Brain microvascular endothelial cell (primary cell): ENCODE results near the gene OR51B4.
"Not testable (repeated sequence)": the region's sequence is repeated elsewhere in the genome, so short reads cannot be mapped to it uniquely, and the experiment has no call there.

Experiments
- DNase-seq: peaks from one replicate; pipeline ENCODE4 v3.0.0-alpha.2; 2020
- H3K27ac ChIP-seq: fragments of 250-450 bp; sonication (Bioruptor Pico); 2 replicates; pipeline ENCODE4 v1.5.1; 2020; ENCODE audit warnings: mild to moderate bottlenecking, moderate library complexity
- H3K27me3 ChIP-seq: fragments of 250-450 bp; sonication (Bioruptor Pico); replicated peaks from 2 replicates; pipeline ENCODE4 v1.5.1; 2020; ENCODE audit warnings: mild to moderate bottlenecking
- H3K36me3 ChIP-seq: fragments of 250-450 bp; sonication (Bioruptor Pico); replicated peaks from 2 replicates; pipeline ENCODE4 v1.5.1; 2020; ENCODE audit warnings: mild to moderate bottlenecking
- H3K4me3 ChIP-seq: 2 replicates; pipeline ENCODE4 v1.5.1; 2011; ENCODE audit warnings: low read depth, mild to moderate bottlenecking, control low read depth, low read length, moderate library complexity
- CTCF ChIP-seq: IDR thresholded peaks from 2 replicates; pipeline ENCODE4 v1.5.1; 2011; ENCODE audit warnings: low read depth, mild to moderate bottlenecking, moderate library complexity, low read length, control low read depth, inconsistent platforms; ENCODE audit errors: missing control alignments
- in situ Hi-C: cut with HindIII; loops from 2 replicates; pipeline ENCODE4 v1.10.0; 2017; ENCODE audit warnings: low sequenced_read_pairs, low pct_ligation_motif_present

Gene OR51B4

DNA sequence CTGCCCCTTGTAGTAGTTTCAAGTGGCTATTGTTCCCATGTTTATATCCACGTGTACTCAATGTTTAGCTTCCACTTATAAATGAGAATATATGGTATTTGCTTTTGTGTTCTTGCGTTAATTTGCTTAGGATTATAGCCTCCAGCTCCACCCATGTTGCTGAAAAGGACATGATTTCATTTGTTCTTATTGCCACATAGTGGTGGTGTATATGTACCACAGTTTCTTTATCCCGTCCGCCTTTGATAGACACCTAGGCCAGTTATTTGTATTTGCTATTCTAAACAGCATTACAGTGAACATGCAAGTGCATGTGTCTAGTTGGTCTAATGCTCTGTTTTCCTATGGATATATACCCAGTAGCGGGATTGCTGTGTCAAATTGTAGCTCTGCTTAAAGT lies 15.5 kb upstream of the OR51B4 start:
- in situ Hi-C loops: no loop called here
- no peak for TF ChIP-seq CTCF
- Histone ChIP-seq H3K27ac (no peak overlapping the region), H3K27me3 (no peaks in the 10 kb centered on the region), H3K4me3 (no peak overlapping the region), H3K36me3 (no peaks in the 10 kb centered on the region)
- DNase-seq: no peak

DNA sequence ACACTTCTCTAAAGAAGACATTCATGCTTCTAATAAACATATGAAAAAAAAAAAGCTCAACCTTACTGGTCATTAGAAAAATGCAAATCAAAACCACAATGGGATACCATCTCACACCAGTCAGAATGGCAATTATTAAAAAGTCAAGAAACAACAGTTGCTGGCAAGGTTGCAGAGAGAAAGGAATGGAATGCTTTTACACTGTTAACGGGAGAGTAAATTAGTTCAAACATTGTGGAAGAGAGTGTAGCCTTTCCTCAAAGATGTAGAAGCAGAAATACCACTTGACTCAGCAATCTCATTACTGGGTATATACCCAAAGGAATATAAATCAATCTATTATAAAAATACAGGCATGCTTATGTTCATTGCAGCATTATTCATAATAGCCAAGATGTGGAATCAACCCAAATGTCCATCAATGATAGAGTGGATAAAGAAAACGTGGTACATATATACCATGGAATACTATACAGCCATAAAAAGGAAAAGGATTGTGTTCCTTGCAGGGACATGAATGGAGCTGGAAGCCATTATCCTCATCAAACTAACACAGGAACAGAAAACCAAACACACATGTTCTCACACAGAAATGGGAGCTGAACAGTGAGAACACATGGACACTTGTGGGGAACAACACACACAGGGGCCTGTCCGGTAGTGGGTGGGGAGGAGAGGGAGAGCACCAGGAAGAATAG lies 11.7 kb upstream of the OR51B4 start:
- in situ Hi-C loops: not testable (repeated sequence)

DNA sequence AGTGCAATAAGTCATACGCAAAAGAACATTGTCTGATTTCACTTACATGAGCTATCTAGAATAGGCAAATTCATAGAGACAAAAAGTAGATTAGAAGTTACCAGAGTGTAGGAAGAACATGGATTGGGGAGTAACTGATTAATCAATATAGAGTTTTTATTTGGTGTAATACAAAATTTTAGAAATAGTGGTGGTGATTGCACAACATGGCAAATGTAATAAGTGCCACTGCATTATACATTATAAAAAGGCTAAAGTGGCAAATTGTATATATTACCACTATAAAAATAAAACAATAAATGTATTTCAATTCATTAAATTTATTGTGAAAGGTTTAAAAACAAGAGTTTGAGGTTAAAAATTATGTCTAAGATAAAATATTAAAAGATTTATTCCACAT lies 8.7 kb upstream of the OR51B4 start:
- no peak overlapping the region for H3K27ac ChIP-seq
- in situ Hi-C loops: no loop called here
- no peak overlapping the region for H3K4me3 ChIP-seq
- no peaks in the 10 kb centered on the region for H3K36me3 ChIP-seq
- no peak for DNase-seq
- H3K27me3 ChIP-seq: no peaks in the 10 kb centered on the region
- no peak for TF ChIP-seq CTCF

More for the DNA sequence above, 11.7 kb upstream of the OR51B4 start:
- H3K36me3 ChIP-seq, H3K27me3 ChIP-seq, H3K4me3 ChIP-seq, DNase-seq, H3K27ac ChIP-seq: not testable (repeated sequence)

DNA sequence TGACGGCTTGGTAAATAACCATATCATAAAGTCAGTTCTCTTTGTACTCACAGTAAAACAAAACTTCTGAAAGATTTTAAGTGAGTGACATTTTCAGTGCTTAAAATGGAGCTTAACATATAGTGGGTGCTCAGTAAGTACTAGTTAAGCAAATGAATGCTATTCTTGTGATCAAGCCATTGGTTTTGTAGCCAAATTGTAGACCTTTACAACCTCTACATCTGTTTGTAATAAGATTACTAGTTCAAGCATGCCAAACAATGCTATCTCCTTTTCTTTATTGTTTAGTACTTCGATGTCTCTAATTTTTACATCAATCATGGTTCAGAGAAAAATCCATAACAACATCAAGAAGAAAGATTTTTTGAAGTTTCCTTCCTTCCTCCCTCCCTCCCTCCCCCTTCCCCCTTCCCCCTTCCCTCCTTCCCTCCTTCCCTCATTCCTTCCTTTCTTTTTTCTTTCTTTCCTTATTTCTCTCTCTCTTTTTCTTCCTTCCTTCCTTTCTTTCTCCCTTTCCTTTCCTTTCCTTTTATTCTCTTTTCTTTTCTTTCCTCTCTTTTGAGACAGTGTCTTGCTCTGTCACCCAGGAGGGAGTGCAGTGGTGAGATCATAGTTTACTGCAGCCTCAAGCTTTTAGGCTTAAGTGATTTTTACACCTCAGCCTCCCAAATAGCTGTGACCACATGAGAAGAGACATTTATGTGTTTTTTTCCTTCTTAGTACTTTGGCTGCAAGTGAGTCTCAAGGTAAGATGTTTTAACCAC lies 5.7 kb upstream of the OR51B4 start:
- no peaks in the 10 kb centered on the region for H3K36me3 ChIP-seq
- H3K27me3 ChIP-seq: no peaks in the 10 kb centered on the region
- no peak for DNase-seq
- no peak overlapping the region for H3K27ac ChIP-seq
- no peak for TF ChIP-seq CTCF
- in situ Hi-C loops: no loop called here
- no peak overlapping the region for H3K4me3 ChIP-seq

GRCh38 chr11:5304046-5304445 lies 2.3 kb upstream of the OR51B4 start:
- peak; percentile 24 for DNase-seq
- in situ Hi-C loops: no loop called here
- no peak overlapping the region for H3K27ac ChIP-seq
- H3K36me3 ChIP-seq: no peaks in the 10 kb centered on the region
- TF ChIP-seq CTCF: no peak
- H3K27me3 ChIP-seq: no peaks in the 10 kb centered on the region
- H3K4me3 ChIP-seq: no peak overlapping the region

- H3K27ac ChIP-seq: no peak overlapping the region
- no peak overlapping the region for H3K4me3 ChIP-seq
- H3K36me3 ChIP-seq: no peaks in the 10 kb centered on the region
- TF ChIP-seq CTCF: no peak
- DNase-seq: no peak
- in situ Hi-C loops: no loop called here
- H3K27me3 ChIP-seq: no peaks in the 10 kb centered on the region
Measured at GRCh38 chr11:5303626-5304025, 1.9 kb upstream of the OR51B4 start.
